Activated T-helper 2 cell treated with anti-CD3 and anti-CD28 coated beads, Interferon-gamma antibody, Interleukin-2, Interleukin-4, amounts not matched to agents 10 μg/mL and 5 μg/mL and 100 μg/mL, durations not matched to agents 14 hours and 24 hours and 36 hours (primary cell): Measurements from ENCODE around the gene MESD. TPM values are rescaled to one million over a fixed set of nuclear protein-coding genes. Genes with fewer than 3 reads are reported as not detected.
"Not testable (repeated sequence)": the region's sequence is repeated elsewhere in the genome, so short reads cannot be mapped to it uniquely, and the experiment has no call there.

Experiments
- DNase-seq: peaks from one replicate; pipeline ENCODE4 v3.0.0; 2021; ENCODE audit warnings: low spot score
- H3K27ac Mint-ChIP-seq: one replicate; pipeline ENCODE4 v1.8.0; 2021; ENCODE audit warnings: mixed read lengths
- H3K27me3 Mint-ChIP-seq: one replicate; pipeline ENCODE4 v1.8.0; 2021; ENCODE audit warnings: low read depth, mixed read lengths
- H3K36me3 Mint-ChIP-seq: one replicate; pipeline ENCODE4 v1.8.0; 2021; ENCODE audit warnings: low read depth, mixed read lengths
- H3K4me1 Mint-ChIP-seq: one replicate; pipeline ENCODE4 v1.8.0; 2021; ENCODE audit warnings: low read depth, mixed read lengths
- H3K4me3 Mint-ChIP-seq: one replicate; pipeline ENCODE4 v1.8.0; 2021; ENCODE audit warnings: low read depth, mild to moderate bottlenecking, moderate library complexity, mixed read lengths
- H3K9me3 Mint-ChIP-seq: one replicate; pipeline ENCODE4 v1.8.0; 2021; ENCODE audit warnings: mixed read lengths
- intact Hi-C: fragments of 100-400 bp; cut with micrococcal nuclease; formaldehyde crosslinking; loops from one replicate; pipeline ENCODE4 v1.15.1; 2023
- total RNA-seq: library from RNA; stranded (reverse); gene quantifications from 2 replicates; pipeline ENCODE4 v1.2.3, GENCODE V29; 2022

MESD gene
- total RNA-seq, 1 donor from 2014 or later: 28.6 TPM

- Mint-ChIP-seq H3K9me3 (peaks cover 16% of the 10 kb centered on the region), H3K4me1 (peaks cover 17% of the 10 kb centered on the region), H3K36me3 (peaks cover 67% of the 10 kb centered on the region)
- H3K27me3 Mint-ChIP-seq, H3K4me3 Mint-ChIP-seq, H3K27ac Mint-ChIP-seq, DNase-seq, intact Hi-C loops: not testable (repeated sequence)
Observed at GRCh38 chr15:80965454-80965853, 24.2 kb downstream of the MESD start.

- intact Hi-C loops: loop anchor here (5.0 kb wide), 1 partner anchor 157 kb away; no protein-coding TSS in a partner anchor
- H3K27me3 Mint-ChIP-seq: no peaks in the 10 kb centered on the region
- no peak overlapping the region for H3K4me3 Mint-ChIP-seq
Observed at GRCh38 chr15:80958818-80959495, 30.7 kb downstream of the MESD start.

GRCh38 chr15:80957976-80958375 lies 31.6 kb downstream of the MESD start:
- H3K4me3 Mint-ChIP-seq: no peak overlapping the region
- no peaks in the 10 kb centered on the region for H3K9me3 Mint-ChIP-seq

More at GRCh38 chr15:80958818-80959495, 30.7 kb downstream of the MESD start:
- H3K36me3 Mint-ChIP-seq: peaks cover 49% of the 10 kb centered on the region
- no peaks in the 10 kb centered on the region for H3K9me3 Mint-ChIP-seq
- no peak for DNase-seq
- H3K4me1 Mint-ChIP-seq: peaks cover 27% of the 10 kb centered on the region
- H3K27ac Mint-ChIP-seq: no peak overlapping the region

GRCh38 chr15:80957556-80957955 lies 32.1 kb downstream of the MESD start:
- H3K36me3 Mint-ChIP-seq: peaks cover 40% of the 10 kb centered on the region
- no peaks in the 10 kb centered on the region for H3K9me3 Mint-ChIP-seq
- H3K4me3 Mint-ChIP-seq: no peak overlapping the region
- DNase-seq: no peak
- H3K27ac Mint-ChIP-seq: no peak overlapping the region
- no peaks in the 10 kb centered on the region for H3K27me3 Mint-ChIP-seq
- H3K4me1 Mint-ChIP-seq: peaks cover 22% of the 10 kb centered on the region
- intact Hi-C loops: loop anchor here (5.0 kb wide), 1 partner anchor 155 kb away; no protein-coding TSS in a partner anchor

More at GRCh38 chr15:80957976-80958375, 31.6 kb downstream of the MESD start:
- intact Hi-C loops: loop anchor here (5.0 kb wide), 1 partner anchor 156 kb away; no protein-coding TSS in a partner anchor
- Mint-ChIP-seq H3K27ac (no peak overlapping the region), H3K4me1 (peaks cover 26% of the 10 kb centered on the region), H3K36me3 (peaks cover 40% of the 10 kb centered on the region), H3K27me3 (no peaks in the 10 kb centered on the region)
- DNase-seq: no peak

GRCh38 chr15:80955571-80956452 lies 33.8 kb downstream of the MESD start:
- Mint-ChIP-seq H3K36me3 (peaks cover 42% of the 10 kb centered on the region), H3K27ac (peak overlapping the region; percentile 12), H3K4me1 (peaks cover 13% of the 10 kb centered on the region)
- H3K27me3 Mint-ChIP-seq, H3K9me3 Mint-ChIP-seq, H3K4me3 Mint-ChIP-seq: not testable (repeated sequence)
- DNase-seq: peak; percentile 12
- intact Hi-C loops: loop anchor here (5.0 kb wide), 1 partner anchor 154 kb away; no protein-coding TSS in a partner anchor

- H3K27me3 Mint-ChIP-seq: no peaks in the 10 kb centered on the region
- H3K36me3 Mint-ChIP-seq: peaks cover 37% of the 10 kb centered on the region
- peaks cover 13% of the 10 kb centered on the region for H3K4me1 Mint-ChIP-seq
- H3K4me3 Mint-ChIP-seq: no peak overlapping the region
- intact Hi-C loops: no loop called here
- no peaks in the 10 kb centered on the region for H3K9me3 Mint-ChIP-seq
- H3K27ac Mint-ChIP-seq: no peak overlapping the region
- no peak for DNase-seq
Observed at GRCh38 chr15:80953953-80954778, 35.5 kb downstream of the MESD start.

- H3K27ac Mint-ChIP-seq: no peak overlapping the region
- H3K4me1 Mint-ChIP-seq: peaks cover 13% of the 10 kb centered on the region
- H3K27me3 Mint-ChIP-seq: no peaks in the 10 kb centered on the region
- H3K4me3 Mint-ChIP-seq: no peak overlapping the region
- intact Hi-C loops: no loop called here
- no peaks in the 10 kb centered on the region for H3K9me3 Mint-ChIP-seq
- DNase-seq: no peak
- H3K36me3 Mint-ChIP-seq: peaks cover 32% of the 10 kb centered on the region
Observed at GRCh38 chr15:80953001-80953952, 36.3 kb downstream of the MESD start.

- no peak for DNase-seq
- Mint-ChIP-seq H3K27ac (no peak overlapping the region), H3K9me3 (no peaks in the 10 kb centered on the region)
Observed at GRCh38 chr15:80951941-80952340, 37.7 kb downstream of the MESD start.

GRCh38 chr15:80950291-80951078 lies 39.1 kb downstream of the MESD start:
- intact Hi-C loops: no loop called here
- H3K9me3 Mint-ChIP-seq: no peaks in the 10 kb centered on the region
- no peak for DNase-seq

More at GRCh38 chr15:80951941-80952340, 37.7 kb downstream of the MESD start:
- Mint-ChIP-seq H3K36me3 (peaks cover 28% of the 10 kb centered on the region), H3K4me1 (peaks cover 8% of the 10 kb centered on the region), H3K4me3 (no peak overlapping the region), H3K27me3 (no peaks in the 10 kb centered on the region)
- intact Hi-C loops: no loop called here

GRCh38 chr15:80949756-80950155 lies 39.9 kb downstream of the MESD start:
- no peak overlapping the region for H3K4me3 Mint-ChIP-seq
- no peaks in the 10 kb centered on the region for H3K4me1 Mint-ChIP-seq
- no peaks in the 10 kb centered on the region for H3K27me3 Mint-ChIP-seq
- H3K27ac Mint-ChIP-seq: no peak overlapping the region
- H3K36me3 Mint-ChIP-seq: peaks cover 31% of the 10 kb centered on the region
- DNase-seq: no peak
- intact Hi-C loops: no loop called here
- no peaks in the 10 kb centered on the region for H3K9me3 Mint-ChIP-seq

More at GRCh38 chr15:80950291-80951078, 39.1 kb downstream of the MESD start:
- H3K27me3 Mint-ChIP-seq: no peaks in the 10 kb centered on the region
- H3K4me1 Mint-ChIP-seq: no peaks in the 10 kb centered on the region
- H3K36me3 Mint-ChIP-seq: peaks cover 31% of the 10 kb centered on the region
- no peak overlapping the region for H3K27ac Mint-ChIP-seq
- H3K4me3 Mint-ChIP-seq: no peak overlapping the region

GRCh38 chr15:80948651-80949292 lies 40.8 kb downstream of the MESD start:
- no peak overlapping the region for H3K27ac Mint-ChIP-seq
- intact Hi-C loops: no loop called here
- H3K36me3 Mint-ChIP-seq: peaks cover 31% of the 10 kb centered on the region
- H3K4me3 Mint-ChIP-seq: no peak overlapping the region
- H3K27me3 Mint-ChIP-seq: no peaks in the 10 kb centered on the region
- no peaks in the 10 kb centered on the region for H3K4me1 Mint-ChIP-seq
- no peak for DNase-seq
- H3K9me3 Mint-ChIP-seq: no peaks in the 10 kb centered on the region
